A204.1 (cell line): ENCODE measurements around the gene RBM33.

ENCODE experiments used
- FAIRE-seq: peaks from 2 replicates; lab custom pipeline; 2012; peaks lifted over from hg19 to GRCh38; lab: Jason Lieb, UNC

RBM33 gene

DNA sequence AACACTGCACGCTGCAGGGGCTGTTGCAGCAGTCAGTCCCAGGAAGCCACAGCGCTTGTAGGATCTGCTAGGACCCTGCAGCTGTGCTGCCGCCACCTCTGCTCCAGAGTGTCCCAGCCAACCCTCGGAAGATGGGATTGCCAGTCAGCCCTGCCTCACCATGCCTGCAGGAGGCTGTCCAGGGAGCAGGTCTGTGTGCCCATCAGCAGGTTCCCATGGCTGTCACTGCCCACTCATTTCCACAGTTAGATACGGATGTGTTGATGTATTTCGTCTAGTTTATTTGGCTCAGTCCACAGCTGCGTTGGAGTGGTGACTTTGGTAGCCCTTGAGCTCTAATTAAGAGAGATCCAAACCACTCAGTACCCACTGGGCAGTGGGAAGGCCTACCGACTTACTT is 132.1 kb downstream of the RBM33 start:
- no peak for FAIRE-seq

DNA sequence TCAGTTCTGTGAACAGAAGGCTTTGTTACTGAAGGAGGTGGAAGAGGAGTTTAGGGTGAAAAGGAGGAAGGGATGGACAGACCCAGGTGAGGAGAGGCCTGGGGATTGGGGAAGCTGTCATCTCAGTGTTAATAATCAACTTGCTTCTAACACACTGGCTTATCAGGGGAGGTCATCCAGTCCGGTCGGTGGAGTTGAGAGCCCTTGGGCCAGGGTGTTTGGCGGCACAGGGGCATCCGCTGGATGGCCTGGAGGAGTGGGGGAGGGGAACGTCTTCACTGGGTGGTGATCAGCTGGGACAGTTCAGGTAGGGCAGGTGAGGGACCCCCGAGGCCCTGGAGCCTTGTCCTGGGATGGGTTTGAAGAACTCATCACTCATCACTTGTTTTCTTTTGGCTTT is 133.9 kb downstream of the RBM33 start:
- FAIRE-seq: no peak

DNA sequence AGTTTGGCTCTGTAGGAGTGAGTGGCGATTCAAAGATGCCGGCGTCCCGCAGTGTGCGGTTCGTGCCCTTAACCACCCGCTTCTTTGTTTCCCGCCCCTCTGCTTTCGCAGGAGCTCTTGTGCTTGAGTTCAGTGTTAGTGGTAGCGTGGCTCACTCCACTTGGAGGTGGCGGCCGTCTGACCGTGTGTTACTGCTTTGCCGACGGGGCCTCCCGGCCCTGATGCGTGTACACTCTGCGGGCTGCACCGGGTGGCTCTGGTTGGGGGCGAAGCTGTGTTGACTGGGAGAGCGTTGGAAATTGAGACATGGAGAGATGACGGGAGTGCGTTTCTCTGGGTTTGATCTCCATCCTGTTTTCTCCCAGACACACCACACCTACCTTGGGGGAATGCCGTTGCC is 136.4 kb downstream of the RBM33 start:
- no peak for FAIRE-seq

DNA sequence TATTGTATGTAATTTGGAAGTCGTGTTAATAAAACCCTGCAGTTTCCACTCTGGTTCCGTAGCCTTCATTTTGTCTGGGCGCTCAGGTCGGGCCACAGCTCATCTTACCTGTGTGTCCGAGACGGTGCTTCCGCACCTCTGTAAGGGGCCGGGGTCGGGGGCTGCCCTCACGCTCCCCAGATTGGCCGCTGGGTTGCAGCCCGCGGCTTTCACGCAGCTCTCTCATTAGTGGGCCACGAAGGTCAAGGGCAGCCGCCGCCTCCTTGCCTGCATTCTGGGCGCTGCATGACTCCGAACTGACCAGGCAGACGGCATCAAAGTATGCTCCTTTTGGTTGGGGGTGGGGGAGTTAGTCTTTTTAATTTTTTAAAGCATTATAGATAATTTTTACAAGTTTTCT is 137.0 kb downstream of the RBM33 start:
- FAIRE-seq: no peak

DNA sequence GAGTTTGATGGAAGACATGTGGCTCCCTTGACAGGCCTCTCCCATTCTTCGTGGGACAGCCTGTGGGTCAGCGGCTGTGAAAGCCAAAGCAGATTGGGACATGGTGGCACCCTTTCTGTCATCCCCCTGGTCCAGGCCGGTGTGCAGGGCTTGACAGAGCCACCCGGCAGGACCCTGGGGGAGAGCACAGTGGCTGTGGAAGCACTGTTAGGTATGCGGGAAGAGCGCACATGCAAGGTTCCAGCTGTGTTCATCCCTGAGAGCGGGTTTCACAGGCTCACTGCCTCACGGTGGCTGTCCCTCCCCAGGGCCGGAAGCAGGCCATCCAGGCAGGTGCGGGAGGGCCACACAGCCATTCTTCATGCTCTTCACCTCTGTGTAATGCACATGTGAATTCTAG is 138.0 kb downstream of the RBM33 start:
- FAIRE-seq: no peak

DNA sequence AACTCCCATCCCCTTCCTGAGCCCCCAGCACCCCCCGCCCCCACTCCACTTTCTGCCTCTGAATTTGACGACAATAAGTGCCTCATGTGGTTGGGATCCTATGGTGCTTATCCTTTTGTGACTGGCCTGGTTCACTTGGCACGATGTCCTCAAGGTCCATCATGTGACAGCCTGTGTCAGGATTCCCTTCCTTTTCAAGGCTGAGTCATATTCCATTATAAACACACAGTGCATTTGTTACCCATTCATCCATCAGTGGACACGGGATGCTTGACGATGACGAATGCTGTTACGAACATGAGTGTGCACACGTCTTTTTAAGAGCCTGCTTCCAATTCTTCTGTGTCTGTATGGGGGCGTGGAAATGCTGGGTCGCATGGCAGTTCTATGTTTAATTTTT is 141.1 kb downstream of the RBM33 start:
- no peak for FAIRE-seq

DNA sequence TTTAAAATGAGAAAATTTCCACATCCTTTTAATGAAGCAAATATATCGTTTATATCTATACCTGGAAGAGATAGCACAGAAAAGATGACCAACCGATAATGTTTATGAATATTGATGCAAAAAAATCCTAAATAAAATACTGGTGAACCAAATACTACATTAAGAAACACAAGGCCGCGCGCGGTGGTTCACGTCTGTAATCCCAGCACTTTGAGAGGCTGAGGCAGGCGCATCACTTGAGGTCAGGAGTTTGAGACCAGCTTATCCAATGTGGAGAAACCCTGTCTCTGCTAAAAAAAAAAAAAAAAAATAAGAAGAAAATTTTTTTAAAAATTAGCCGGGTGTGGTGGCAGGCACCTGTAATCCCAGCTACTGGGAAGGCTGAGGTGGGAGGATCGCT is 142.0 kb downstream of the RBM33 start:
- FAIRE-seq: no peak

DNA sequence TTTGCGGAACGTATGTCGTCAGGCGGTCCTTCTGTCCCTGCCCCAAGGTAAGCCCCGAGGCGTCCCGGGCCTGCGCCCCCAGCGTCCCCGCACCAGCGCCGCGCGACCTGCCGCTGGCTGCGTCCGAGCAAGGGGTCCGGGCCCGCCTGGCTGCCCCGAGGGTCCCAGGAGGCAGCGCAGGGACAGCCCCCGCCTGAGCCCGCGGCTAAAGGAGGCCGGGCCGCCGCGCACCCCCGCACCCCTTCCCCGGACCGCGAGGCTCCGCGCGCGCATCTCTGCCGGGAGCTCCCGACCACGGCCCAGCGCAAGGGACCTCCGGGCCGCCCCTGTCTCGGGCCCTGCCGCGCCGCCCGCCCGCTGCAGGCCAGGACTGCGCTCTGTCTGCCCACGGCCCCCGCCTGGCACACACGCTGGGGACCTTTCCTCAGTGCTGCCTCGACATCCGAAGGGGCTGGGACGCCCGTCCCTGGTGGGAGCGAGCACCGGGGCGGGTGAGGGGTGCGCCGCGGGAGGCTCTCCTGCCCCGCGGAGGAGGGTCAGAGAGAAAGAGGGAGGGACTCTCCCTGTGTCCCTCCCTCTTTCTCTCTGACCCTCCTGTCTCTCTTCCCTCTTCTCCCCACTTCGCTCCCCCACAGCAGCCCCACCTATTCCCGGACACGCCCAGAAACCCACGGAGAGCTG is 142.8 kb downstream of the RBM33 start:
- no peak for FAIRE-seq

DNA sequence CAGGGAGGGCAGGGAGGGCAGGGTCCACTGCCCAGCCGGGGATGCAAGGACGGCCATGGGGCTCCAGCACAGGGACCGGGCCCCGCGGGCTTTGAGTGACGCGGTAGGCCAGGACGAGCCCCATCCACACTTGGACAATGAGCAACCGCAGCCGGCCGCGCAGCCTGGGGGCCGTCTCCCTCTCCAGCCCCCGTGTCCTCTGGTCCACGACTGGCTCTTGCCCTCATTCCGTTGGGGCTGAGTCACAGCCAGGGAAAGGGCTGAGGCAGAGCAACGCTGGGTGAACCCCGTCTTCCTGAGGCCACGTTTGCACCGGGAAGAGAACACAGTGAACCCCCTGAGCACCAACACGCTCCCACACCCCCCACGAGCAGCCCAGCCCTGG is 144.1 kb downstream of the RBM33 start:
- no peak for FAIRE-seq

DNA sequence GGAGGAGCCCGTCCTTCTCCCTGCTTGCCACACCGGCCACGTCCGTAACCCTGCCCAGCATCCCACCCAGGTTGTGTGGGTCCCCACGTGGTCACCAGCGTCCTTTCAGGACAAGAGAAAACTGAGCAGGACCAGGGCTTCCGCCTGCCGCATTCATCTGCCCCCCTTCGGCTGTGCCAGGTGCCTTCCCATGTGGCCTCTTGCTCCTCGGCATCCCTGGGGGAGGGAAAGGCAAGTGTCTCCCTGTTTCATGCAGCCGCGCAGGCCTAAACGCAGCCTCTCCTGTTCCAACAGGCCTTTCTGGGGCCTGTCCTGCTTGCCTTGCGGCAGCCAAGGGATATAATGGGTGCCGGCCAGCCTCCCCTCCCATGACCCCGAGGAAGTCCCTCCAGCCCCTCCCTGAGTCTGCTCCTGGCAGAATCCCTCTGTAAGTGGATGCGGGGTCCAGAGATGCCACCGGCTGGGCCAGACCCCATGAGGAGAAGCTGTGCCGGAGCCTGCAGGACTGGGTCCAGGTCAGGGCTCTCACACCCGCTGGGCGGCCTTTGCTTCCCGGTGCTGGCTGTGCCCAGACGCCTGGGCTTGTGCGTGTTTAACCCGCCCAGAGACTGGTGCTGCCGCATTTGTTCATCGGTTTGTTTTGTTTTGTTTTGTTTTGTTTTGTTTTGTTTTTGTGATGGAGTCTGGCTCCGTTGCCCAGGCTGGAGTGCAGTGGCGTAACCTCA is 144.7 kb downstream of the RBM33 start:
- no peak for FAIRE-seq

DNA sequence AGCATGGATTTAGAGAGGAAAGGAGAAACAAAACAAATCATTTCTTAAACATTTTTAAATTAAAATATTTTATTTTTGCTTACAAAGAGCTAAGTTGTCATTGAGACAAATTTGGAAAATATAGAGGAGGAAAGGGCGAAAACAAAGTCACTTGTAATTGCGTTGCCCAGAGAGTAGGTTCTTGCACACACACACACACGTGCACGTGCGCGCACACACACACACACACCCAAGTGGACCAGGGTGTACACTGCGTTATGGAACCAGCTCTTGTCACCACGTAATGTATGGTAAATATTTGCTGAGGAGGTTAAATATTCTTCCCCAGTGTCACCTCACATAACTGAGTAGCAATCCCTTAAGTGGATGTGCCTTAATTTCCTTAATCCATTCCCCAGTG is 146.2 kb downstream of the RBM33 start:
- no peak for FAIRE-seq

DNA sequence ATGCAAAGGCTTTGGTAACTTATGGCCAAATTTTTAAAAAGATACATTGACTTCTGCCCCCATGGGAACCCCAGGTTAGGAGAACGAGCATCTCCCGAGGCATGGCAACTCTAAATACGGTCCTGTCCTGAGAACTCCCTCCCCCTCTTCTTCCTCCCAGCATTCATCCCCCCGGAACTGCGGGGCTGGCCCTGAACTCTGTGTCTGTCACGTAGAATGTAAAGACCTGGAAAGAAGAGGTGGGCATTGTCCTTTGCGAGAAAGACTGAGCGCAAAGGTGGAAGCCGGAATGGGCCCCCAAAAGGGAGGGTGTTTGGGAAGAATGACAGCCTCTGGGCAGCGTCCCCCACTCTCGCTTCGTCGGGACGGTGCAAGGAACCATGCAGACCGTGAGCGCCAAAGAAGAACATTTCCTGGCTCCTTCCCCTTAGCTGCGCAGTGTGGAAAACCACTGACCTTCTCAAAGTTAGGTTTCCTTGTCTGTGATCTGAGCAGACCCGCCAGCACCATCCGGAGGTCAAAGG is 146.8 kb downstream of the RBM33 start:
- FAIRE-seq: no peak

DNA sequence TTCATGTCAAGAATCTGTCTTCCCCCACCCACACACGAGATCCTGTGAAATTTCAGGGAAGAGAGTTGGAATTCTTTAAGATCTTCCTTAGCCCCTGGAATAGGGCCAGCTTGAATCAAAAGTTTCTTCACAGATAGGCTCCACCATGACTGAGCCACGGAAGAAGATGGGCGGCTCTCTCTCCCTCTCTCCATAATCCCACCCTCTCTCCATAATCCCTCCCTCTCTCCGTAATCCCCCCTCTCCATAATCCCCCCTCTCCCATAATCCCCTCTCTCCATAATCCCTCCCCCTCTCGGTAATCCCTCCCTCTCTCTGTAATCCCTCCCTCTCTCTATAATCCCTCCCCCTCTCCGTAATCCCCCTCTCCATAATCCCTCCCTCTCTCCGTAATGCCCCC is 147.4 kb downstream of the RBM33 start:
- FAIRE-seq: no peak

DNA sequence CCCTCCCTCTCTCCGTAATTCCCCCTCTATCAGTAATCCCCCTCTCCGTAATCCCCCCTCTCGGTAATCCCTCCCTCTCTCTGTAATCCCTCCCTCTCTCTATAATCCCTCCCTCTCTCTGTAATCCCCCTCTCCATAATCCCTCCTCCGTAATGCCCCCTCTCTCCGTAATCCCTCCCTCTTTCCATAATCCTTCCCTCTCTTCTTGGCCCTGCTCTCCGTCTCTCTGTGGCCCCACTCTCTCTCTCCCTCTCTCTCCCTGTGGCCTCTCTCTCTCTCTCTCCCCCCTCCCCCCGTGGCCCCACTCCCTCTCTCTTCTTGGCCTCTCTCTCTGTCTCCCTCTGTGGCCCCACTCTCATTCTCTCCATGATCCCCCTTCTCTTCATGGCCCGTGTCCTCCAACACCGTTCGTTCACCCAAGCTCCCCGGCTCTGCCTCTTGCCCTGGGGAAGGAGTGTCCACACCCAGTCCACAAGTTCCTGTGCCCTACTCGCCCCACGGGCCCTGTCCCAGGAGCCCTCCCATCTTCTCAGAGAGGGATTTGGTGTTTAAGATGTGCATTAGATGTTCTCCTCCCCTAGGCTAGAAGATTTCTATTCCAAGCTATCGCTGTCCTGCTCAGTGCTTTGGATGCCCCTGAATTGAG is 148.0 kb downstream of the RBM33 start:
- no peak for FAIRE-seq

DNA sequence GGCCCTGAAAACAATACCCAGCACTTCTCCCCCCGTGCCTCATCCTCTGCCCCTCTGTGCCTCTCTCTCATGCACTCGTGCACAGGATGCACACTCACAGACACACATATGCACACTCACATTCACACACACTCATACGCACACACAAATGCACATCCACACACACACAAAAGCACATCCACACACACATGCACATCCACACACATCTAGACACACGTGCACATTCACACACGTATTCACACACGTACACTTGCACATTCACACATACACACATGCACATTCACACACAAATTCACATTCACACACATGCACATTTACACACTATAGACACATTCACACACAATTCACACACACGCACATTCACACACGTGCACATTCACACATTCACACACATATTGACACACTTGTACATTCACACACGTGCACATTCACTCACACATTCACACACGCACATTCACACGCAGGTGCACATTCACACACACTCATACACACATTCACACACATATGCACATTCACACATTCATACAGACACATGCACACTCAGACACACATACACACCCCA is 148.6 kb downstream of the RBM33 start:
- no peak for FAIRE-seq

DNA sequence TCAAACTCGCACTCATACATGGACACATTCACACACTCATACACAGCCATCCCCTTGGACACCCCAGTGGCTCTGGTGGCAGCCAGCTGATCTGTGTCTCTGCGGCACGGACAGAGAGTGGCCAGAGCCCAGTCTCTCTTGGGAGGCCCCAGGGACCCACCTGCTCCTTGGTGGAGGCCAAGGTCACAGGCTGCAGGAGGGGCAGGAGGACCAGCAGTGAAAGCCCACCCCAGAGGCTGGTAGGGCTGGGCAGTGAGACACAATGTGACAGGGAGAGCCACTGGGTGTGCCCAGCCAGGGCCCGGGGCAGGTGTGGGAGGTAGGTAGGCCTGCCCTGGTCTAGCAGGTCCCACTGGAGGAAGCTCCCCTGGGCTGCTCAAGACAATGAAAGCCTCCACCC is 149.3 kb downstream of the RBM33 start:
- no peak for FAIRE-seq

DNA sequence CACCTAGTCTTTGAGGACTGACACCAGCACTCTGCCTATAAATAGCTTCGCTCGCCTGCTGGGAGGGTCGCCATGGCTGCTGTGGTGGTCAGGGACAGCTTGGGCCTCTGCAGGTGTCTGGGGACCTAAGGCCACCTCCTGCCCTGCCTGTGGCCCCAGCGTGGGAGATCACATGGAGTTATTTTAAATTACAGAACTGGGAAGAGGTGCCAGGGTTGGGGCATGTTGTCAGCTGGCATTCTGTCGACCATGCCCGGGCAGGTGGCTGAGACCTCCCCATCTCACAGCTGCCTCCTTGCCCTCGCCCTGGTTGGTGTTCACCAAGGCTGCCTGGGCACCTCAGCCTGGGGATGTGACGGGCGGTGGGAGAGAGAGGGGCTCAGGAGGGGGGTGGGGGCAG is 149.7 kb downstream of the RBM33 start:
- no peak for FAIRE-seq

DNA sequence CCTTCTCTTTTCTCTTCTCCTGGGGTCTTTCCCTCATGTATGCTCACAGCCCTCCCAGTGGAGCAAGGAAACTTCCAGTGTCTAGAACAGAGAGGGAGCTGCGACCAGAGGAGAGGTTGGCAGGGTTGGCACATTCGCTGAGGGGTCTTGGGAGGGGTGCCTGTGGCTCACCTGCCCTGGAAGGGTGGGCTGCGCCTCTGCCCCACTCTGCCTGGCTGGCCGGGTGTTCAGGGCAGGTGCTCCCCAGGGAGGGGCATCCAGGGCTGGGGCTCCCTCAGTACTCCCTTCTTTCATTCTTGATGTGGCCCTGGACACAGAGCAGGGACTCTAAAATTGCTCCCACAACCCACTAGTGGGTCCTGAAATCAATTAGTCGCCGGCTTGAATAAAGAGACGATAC is 150.9 kb downstream of the RBM33 start:
- no peak for FAIRE-seq

DNA sequence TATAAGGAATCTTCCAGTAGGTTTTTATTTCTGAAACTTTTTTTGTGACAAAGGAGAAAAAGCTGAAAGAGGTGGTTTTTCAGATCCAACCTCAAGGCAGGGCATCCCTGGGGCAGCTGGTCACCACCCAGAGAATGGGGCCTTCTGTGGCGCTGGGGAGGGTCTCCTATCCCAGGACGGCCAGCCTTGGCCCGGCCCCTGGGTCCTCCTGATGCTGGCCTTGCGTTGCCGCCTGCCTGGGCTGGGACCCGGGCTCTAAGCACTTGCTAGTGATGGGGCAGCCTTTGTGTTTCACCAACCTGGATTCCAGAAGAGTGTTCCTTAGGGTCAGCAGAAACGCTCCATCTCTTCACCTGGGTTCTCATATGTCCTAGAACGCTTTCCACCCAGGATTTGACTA is 151.5 kb downstream of the RBM33 start:
- no peak for FAIRE-seq

DNA sequence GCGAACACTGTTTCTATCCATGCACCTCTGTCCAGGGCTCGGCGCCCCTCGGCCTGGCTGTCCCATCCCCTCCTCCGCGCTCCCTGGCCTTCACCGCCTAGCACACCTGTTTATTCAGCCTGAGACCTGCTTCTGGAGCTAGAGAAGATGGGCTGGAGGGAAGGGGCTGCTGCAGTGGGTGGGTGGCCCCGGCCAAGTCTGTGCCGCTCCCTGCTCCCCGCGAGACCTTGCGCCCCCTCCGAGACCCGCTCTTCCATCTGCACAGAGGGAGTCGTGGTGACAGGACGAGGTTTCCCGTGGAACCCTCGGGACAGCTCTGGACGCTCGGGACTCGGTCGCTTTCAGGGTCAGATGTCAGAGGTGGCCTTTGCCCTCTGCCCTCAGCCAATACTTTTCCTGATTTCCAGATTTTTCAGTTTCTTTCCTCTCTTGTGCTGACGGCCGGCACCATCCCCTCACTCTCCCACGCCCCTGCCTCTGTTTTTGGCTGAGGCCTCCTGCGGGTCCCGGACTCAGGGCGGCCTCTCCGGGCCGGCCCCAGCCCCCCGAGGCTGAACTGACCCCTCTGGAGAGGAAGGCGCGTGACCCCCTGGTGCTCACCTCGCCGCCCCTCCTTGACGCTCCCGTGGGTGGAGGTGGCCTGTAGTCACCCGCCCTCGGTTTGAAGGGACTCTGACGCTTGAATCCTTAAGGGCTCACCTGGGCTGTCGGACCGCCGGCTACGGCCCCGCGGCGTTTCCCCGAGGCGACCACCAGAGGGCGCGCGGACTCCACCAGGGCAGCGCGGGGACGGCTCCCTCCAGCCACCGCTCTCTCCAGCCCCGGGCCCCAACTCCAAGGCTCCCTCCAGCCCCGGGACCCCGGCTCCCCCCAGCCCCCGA is 152.2 kb downstream of the RBM33 start:
- no peak for FAIRE-seq

DNA sequence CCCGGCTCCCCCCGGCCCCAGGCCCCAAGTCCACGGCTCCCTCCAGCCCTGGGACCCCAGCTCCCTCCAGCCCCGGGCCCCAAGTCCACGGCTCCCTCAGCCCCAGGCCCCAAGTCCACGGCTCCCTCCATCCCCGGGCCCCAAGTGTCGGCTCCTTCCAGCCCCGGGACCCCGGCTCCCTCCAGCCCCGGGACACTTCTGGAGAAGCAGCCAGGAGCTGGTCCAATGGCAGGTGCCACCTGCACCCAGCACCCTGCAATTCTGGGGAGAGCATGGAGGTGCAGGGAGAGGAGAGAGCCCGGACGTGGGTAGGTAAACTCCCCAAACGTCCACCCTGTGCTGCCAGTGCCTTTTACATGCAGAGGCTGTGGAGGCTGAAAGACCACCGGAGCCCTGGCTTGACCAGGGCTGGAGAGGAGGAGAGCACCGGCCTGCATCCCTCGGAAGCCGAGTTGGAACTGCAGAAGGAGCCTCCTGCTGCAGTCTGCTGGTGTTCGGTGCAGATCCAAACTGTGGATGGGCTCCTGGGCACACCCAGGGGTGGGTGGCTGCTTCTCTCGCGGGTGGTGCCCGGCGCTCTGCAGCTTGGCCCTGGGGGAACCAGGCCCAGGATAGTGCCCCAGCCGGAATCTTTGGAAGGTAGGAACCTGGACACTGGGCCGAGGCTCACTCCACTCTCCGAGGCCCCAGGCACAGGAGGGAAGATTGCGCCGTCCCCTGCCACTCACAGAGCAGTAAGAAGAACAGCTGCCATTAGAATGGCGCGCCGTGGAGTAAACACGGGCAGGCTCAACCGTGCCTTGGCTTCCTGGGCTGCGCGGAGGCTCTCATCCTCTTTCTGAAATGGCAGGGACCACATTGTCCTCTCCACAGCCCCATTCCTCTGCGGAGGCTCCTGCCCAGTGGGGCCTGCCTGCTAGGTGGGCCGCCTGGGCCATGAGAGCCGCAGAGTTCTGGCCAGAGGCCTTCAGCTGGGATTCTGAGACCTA is 153.1 kb downstream of the RBM33 start:
- no peak for FAIRE-seq
